Activated CD4-positive, alpha-beta T cell treated with anti-CD3 and anti-CD28 coated beads, Interleukin-10, Interleukin-2, amounts not matched to agents 100 ng/mL and 50 ng/mL, durations not matched to agents 16 hours and 8 hours (primary cell): ENCODE data around the gene OR2T1.
A peak's percentile ranks its signal among the peaks of the same experiment; 100 is the strongest.
"Not testable (repeated sequence)": the region's sequence is repeated elsewhere in the genome, so short reads cannot be mapped to it uniquely, and the experiment has no call there.

Experiments
- DNase-seq: peaks from one replicate; pipeline ENCODE4 v3.0.0-alpha.2; 2020

The OR2T1 gene, protein sequence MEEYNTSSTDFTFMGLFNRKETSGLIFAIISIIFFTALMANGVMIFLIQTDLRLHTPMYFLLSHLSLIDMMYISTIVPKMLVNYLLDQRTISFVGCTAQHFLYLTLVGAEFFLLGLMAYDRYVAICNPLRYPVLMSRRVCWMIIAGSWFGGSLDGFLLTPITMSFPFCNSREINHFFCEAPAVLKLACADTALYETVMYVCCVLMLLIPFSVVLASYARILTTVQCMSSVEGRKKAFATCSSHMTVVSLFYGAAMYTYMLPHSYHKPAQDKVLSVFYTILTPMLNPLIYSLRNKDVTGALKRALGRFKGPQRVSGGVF

DNA sequence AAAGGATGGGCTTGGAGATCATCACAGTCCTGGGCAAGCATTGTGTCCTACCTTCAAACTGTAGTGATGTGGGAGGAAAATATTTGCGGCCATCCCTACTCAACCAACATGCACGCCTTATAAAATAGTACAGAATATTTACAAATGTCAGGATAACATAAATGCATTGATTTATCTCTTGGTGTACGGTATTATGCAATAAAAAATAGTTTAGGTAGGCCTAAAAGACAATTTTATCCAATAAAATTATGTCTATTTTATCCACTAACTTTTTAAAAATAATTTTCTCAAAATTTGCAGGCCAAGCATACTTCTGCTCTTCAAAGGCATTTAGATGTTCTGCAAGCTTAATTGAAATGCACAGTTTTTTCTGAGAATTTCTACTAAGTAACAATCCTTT, at the start of gene OR2T1:
TSS of gene OR2T1 (plus strand) at position 301 of the 400 bp plus-strand sequence. CDS start 3,100 bp downstream, outside the sequence.
- DNase-seq = no peak

- no peak for DNase-seq
Measured at GRCh38 chr1:248359415-248359814, 43.4 kb upstream of the OR2T1 start.

DNA sequence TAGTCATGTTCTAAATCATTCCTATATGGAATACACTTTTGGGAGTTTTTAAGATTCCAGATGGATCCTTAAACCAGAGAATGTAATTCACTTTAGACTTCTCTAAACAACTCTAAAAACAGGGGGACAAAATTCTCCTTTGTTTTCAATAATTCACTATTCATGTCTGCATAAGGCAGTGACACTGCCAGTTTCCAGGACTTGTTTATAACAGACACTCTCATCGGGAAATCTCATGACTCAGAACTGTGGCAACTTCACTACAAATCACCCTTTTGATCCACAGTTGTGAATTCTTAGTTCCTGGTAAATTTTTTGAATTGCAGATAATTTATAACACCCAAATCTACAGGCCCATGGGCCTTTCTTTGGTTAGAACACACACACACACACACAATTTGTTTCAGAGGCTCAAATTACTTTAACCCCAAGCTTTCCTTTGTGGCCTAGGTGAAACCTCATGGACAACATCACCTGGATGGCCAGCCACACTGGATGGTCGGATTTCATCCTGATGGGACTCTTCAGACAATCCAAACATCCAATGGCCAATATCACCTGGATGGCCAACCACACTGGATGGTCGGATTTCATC, 41.6 kb upstream of the OR2T1 start, which contains the start of gene OR2T4:
TSS of gene OR2T4 (plus strand) at position 545 of the 595 bp plus-strand sequence. CDS start at position 545, 0 bp downstream.
- no peak for DNase-seq

GRCh38 chr1:248366609-248367008, 36.2 kb upstream of the OR2T1 start:
- DNase-seq = no peak

- no peak for DNase-seq
Measured at GRCh38 chr1:248372394-248372793, 30.5 kb upstream of the OR2T1 start.

GRCh38 chr1:248373761-248374160, 29.1 kb upstream of the OR2T1 start:
- DNase-seq = no peak

GRCh38 chr1:248375446-248375845, 27.4 kb upstream of the OR2T1 start, which contains the start of gene OR2T6:
Gene OR2T6 (plus strand): TSS chr1:248375746. CDS start chr1:248387609, 11,863 bp downstream.
- DNase-seq = no peak

GRCh38 chr1:248376916-248377315, 25.9 kb upstream of the OR2T1 start:
- DNase-seq = no peak

GRCh38 chr1:248380854-248381253, 22.0 kb upstream of the OR2T1 start:
- no peak for DNase-seq

DNA sequence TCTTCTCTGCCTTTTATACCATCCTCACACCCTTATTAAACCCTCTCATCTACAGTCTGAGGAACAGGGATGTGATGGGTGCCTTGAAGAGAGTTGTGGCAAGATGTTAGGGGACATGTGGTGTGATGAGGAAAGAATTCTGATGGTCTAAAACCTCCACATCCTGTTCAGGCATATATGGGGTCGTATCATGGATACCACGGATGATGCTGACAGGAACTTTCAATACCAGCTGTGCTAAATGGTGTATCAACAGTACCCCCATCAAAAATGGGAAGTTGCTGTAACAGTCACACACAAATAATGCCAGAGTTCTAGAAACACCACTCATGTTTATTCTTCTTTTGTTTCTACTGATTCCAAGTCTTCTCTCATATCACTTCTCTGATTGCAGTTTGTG, 14.4 kb upstream of the OR2T1 start:
- DNase-seq = no peak

DNA sequence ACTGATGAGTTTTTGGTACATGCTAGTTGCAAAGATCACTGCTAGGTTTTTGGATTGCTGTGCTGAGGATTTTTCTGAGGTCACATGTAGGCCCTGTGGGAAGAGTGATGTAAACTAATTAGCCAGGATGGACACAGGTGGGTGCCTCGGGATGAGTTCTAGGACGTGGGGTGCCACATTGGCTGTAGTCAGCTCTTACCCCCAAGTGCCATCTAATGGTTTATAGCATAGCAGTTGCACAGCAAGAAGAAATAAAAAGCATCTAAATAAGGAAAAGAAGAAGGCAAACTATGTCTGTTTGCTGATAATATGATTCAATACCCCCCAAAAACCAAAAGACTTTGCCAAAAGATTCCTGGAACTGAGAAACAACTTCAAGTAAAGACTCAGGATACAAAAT, 9.8 kb upstream of the OR2T1 start:
- no peak for DNase-seq

DNA sequence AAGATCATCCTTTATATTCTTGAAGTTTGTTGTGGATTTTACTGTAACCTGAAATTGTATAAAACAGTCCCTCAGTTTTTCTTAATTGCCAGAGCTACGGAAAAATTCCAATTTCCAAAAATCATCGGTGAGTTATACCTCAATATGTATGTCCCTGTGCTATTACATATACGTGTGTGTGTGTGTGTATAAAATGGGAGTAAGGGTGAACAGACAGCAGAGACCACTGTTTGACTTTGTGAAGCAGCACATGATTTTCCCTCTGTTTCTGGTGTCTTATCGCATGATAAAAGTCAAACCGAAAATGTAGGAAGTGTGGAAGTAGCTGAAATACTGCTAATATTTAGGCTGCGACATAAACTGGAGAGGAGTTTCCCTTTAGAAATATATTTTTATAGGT, 1.2 kb downstream of the OR2T1 start:
- DNase-seq = no peak

DNA sequence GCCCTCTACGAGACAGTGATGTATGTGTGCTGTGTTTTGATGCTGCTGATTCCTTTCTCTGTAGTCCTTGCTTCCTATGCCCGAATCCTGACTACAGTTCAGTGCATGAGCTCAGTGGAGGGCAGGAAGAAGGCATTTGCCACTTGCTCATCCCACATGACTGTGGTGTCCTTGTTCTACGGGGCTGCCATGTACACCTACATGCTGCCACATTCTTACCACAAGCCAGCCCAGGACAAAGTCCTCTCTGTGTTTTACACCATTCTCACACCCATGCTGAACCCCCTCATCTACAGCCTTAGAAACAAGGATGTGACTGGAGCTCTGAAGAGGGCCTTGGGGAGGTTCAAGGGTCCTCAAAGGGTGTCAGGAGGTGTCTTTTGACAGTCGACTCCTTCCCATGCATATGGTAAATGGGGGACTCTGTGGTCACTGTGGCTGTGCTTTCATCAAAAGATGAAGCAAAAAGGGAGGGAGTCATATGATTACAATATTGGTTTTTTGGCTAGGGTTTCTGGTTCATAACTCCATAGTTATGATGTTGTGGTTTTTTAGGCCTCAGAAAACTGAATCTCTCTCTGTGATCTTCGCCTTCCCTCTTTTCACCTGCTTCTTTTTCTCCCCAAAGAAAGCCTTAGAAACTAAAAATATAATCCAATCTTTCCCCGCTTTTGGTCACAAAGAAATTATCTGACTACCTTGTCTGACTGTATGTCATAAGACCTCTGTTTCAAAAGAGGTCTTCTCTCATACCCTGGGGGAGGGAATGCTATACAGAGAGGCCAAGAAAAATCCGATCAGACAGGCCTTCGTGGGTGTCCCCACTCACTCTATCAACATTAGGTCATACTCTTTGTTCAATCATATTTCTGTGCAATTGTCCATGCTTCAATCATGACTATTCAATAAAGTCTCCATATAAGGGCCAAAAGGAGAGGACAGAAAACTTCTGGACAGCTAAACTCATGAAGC, 4.2 kb downstream of the OR2T1 start:
- peak; percentile 14 for DNase-seq

GRCh38 chr1:248416226-248416625, 13.4 kb downstream of the OR2T1 start:
- no peak for DNase-seq

DNA sequence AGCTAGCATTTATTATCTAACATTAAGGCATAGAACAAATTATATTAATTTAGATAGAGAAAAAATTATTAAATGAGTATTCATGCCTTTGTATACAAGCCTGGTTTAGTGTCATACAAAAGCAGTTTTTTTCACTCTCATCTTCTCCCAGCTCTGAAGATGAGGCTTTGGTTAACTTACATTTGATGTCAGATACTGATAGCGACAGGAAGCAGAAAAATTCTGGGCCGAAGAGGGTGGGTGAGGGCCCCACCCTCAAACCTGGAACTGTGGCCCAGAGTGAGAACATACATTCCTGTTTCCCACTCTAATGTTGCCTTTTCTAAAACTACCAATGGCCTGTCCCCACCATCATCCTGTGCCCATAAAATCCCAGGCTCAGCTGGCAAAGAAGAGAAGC, 15.0 kb downstream of the OR2T1 start:
- no peak for DNase-seq

DNA sequence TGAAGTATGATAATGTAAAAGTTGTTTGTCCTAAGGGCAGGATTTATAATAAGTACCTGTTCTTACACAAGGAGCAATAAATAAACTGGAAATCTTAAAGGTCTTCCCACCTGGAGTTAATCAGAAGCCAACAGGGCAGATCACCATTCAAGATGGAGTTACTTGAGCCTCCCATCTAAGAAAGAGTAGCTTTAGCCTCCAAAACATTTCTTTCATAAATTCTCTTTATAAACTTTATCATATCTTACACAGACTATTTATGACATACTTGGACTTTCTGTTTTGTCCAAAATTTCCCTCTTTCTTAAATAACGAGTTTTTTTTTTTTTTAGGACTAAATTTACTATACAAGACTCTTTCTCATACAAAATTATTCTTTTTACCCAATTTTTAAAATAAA, 18.5 kb downstream of the OR2T1 start:
- DNase-seq = no peak

- not testable (repeated sequence) for DNase-seq
Measured at GRCh38 chr1:248427526-248428191, 24.8 kb downstream of the OR2T1 start.

DNA sequence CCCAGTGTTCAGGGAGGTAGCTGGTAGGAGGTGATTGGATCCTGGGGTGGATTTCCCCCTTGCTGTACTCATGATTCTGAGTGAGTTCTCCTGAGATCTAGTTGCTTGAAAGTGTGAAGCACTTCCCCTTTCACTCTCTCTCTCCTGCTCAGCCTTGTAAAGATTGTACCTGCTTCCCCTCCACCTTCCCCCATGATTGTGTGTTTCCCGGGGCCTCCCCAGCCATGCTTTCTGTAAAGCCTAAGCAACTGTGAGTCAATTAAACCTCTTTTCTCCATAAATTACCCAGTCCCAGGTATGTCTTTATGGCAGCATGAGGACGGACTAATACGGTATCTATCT, 25.3 kb downstream of the OR2T1 start:
- not testable (repeated sequence) for DNase-seq

- not testable (repeated sequence) for DNase-seq
Measured at GRCh38 chr1:248431683-248432082, 28.8 kb downstream of the OR2T1 start.

DNA sequence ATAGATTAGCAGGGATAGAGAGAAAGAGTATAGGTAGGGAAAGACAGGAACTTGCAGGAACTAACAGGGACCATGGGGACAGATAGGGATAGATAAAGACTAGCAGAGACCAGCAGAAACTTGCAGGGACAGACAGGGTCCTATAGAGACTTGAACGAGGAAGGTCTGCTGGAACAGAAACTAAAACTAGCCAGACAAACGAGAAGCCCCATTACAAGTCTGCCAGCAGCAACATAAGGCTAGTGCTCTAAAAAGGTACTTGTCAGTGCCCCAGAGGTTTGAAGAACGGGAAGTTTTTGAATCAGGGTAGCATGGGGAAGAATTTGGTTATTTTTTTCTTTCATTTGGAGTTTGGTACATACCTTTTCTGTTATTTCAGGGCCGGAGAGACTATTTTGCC, 29.4 kb downstream of the OR2T1 start:
- not testable (repeated sequence) for DNase-seq

- DNase-seq = not testable (repeated sequence)
Measured at GRCh38 chr1:248433811-248434415, 31.1 kb downstream of the OR2T1 start.

DNA sequence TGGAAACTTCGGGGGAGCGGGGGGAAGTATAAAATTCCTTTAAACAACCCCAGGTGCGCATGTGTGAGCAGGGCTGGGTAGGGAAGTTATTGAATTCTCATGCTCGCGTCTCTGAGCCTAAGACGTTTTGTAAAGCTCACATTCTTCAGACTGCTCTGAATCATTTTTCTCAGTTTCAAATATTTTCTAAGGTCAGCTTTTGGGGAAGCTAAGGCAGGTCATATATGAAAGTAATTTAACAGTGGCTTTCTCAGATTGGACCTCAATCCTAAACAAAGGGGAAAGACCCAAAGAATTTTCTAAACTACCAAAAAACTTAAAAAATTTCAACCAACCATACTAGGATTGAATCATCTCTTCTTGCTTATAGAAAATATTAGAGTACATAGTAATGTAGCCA, 32.1 kb downstream of the OR2T1 start:
- not testable (repeated sequence) for DNase-seq
